Gastrocnemius medialis (tissue), 4 donors: Measurements from ENCODE around the gene FCHSD2. TPM values are rescaled to one million over a fixed set of nuclear protein-coding genes. Genes with fewer than 3 reads are reported as not detected.

Experiments
- ATAC-seq, 2 donors: fragments of 150-250 bp; one replicate each; pipeline ENCODE4 v1.9.1; 2016
- DNase-seq, 2 donors: peaks; one replicate each; pipeline ENCODE4 v3.0.0-alpha.2; 2019
- H3K27ac ChIP-seq, 4 donors: fragments of 200-600 bp; sonication (generic); 1 replicate in 1 of 4; 2 replicates in 3 of 4; pipeline ENCODE4 v1.5.1; 2016 to 2018; ENCODE audit warnings: mild to moderate bottlenecking in 2 of 4, moderate library complexity in 1 of 4
- H3K27me3 ChIP-seq, 3 donors: fragments of 200-600 bp; sonication (generic) in 2 of 3; 1 replicate in 1 of 3; 2 replicates in 2 of 3; pipeline versions ENCODE4 v1.5.1 to v1.6.0; 2016 to 2019; ENCODE audit warnings: mild to moderate bottlenecking in 1 of 3, moderate library complexity in 1 of 3
- H3K36me3 ChIP-seq, 2 donors: fragments of 200-600 bp; sonication (generic) in 1 of 2; one replicate each; pipeline ENCODE4 v1.5.1; 2017 to 2018
- H3K4me1 ChIP-seq, 2 donors: fragments of 200-600 bp; sonication (generic) in 1 of 2; one replicate each; pipeline ENCODE4 v1.5.1; 2016 to 2017; ENCODE audit warnings: mild to moderate bottlenecking in 2 of 2
- H3K4me3 ChIP-seq, 4 donors: fragments of 200-600 bp; sonication (generic) in 3 of 4; 1 replicate in 1 of 4; 2 replicates in 3 of 4; pipeline ENCODE4 v1.5.1; 2016 to 2019; ENCODE audit warnings: mild to moderate bottlenecking in 2 of 4
- H3K9me3 ChIP-seq, 3 donors: fragments of 200-600 bp; sonication (generic) in 2 of 3; 1 replicate in 1 of 3; 2 replicates in 2 of 3; pipeline ENCODE4 v1.5.1; 2016 to 2019
- CTCF ChIP-seq, 5 experiments: fragments of 450-650 bp in 3 of 5; fragments of 200-600 bp in 2 of 5; sonication (generic) in 2 of 5; IDR thresholded peaks in 4 of 5; conservative IDR thresholded peaks in 1 of 5; 1 replicate in 4 of 5; 2 replicates in 1 of 5; pipeline ENCODE4 v1.5.1; 2016 to 2019; ENCODE audit warnings: antibody characterized with exemption in 5 of 5, mild to moderate bottlenecking in 3 of 5, moderate library complexity in 3 of 5
- POLR2A ChIP-seq, 2 donors: fragments of 450-650 bp; IDR thresholded peaks; one replicate each; pipeline ENCODE4 v1.6.1; 2017; ENCODE audit warnings: antibody characterized with exemption in 2 of 2, mild to moderate bottlenecking in 2 of 2, moderate library complexity in 2 of 2
- in situ Hi-C, 4 donors: fragments of 200-750 bp; cut with MboI; loops; one replicate each; pipeline versions ENCODE4 v1.15.0 to v1.8.0; 2017; ENCODE audit warnings: low sequenced_read_pairs in 4 of 4
- intact Hi-C: fragments of 100-400 bp; cut with DNase I; formaldehyde crosslinking; loops from one replicate; pipeline ENCODE4 v1.15.1; 2023; ENCODE audit warnings: low total_unique reads
- total RNA-seq, 4 donors: library from RNA; depleted of rRNA; stranded (reverse); fragments of >200 nt; gene quantifications; one replicate each; pipeline versions ENCODE4 v1.1.0 to v1.2.3, GENCODE V29; 2016

The FCHSD2 gene
- total RNA-seq, 4 donors from 2014 or later: 5.6 to 10.0 (median 8.0) TPM

DNA sequence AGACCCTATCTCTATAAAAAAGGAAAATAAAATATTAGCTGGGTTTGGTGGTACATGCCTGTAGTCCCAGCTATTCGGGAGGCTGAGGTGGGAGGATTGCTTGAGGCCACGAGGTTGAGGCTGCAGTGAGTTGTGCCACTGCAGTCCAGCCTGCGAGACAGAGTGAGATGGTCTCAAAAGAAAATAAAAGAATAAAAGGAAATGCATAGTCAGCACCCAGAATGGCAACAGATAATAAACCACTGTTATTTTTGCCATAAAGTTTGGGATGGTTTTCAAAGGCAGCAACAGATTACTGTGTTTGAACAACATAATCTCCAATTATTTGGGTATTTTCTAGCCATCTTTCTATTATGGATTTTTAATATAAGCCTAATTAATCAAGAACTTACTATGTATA is 266.0 kb downstream of the FCHSD2 start:
- intact Hi-C loops (no loop called here), in situ Hi-C loops (no loop called here)
- H3K27me3 ChIP-seq: no peaks in the 10 kb centered on the region
- H3K9me3 ChIP-seq: no peaks in the 10 kb centered on the region
- no peak overlapping the region for H3K27ac ChIP-seq
- DNase-seq (no peak), ATAC-seq (no peak)
- TF ChIP-seq POLR2A (IDR thresholded peaks at IDR 0.05) (no peak), CTCF (IDR thresholded peaks at IDR 0.05 in 4 of 5, conservative IDR thresholded peaks at IDR 0.05 in 1 of 5) (no peak)
- no peaks in the 10 kb centered on the region for H3K36me3 ChIP-seq
- H3K4me1 ChIP-seq: no peaks in the 10 kb centered on the region
- no peak overlapping the region for H3K4me3 ChIP-seq

DNA sequence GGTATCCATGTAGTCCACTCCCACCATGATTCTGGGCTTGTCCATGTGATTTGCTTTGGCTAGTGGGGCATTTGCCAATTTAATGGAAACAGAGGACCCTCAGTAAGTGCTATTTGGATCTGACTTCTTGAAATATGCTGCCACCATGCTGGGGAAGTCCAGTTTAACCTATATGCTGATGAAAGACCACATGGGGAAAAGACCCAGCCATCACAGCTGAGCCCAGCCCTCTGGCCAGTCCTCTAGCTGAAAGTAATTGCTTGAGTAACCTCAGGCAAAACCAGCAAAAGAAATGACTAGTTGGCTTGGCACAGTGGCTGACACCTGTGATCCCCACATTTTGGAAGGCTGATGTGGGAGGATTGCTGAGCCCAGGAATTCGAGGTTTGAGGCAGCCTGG is 266.4 kb downstream of the FCHSD2 start:
- no peak for TF ChIP-seq POLR2A (IDR thresholded peaks at IDR 0.05)
- no peak for TF ChIP-seq CTCF (IDR thresholded peaks at IDR 0.05 in 4 of 5, conservative IDR thresholded peaks at IDR 0.05 in 1 of 5)
- no peak for DNase-seq
- intact Hi-C loops (no loop called here), in situ Hi-C loops (no loop called here)
- H3K4me1 ChIP-seq: no peaks in the 10 kb centered on the region
- H3K36me3 ChIP-seq: no peaks in the 10 kb centered on the region
- ATAC-seq: no peak
- H3K27ac ChIP-seq: no peak overlapping the region
- no peaks in the 10 kb centered on the region for H3K9me3 ChIP-seq
- H3K27me3 ChIP-seq: no peaks in the 10 kb centered on the region
- no peak overlapping the region for H3K4me3 ChIP-seq

DNA sequence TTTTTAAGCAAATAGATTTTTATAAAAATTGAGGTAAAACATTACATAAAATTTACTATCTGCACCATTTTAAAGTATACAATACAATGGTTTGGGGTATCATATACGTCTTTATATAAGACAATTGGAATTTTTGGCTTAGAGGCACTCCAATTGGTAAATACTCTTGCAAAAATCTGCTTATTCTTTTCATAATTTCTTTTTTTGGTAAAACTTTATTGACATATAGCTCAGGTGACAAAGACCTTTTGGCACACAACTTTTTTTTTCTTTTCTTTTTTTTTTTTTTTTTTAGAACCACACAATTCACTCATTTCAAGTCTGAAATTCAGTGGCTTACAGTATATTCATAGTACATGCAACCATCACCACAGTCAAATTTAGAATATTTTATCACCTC is 270.1 kb downstream of the FCHSD2 start:
- in situ Hi-C loops (no loop called here), intact Hi-C loops (no loop called here)
- Histone ChIP-seq H3K27ac (no peak overlapping the region), H3K4me1 (no peaks in the 10 kb centered on the region), H3K27me3 (no peaks in the 10 kb centered on the region), H3K9me3 (no peaks in the 10 kb centered on the region), H3K4me3 (no peak overlapping the region), H3K36me3 (no peaks in the 10 kb centered on the region)
- ATAC-seq (no peak), DNase-seq (no peak)
- TF ChIP-seq CTCF (IDR thresholded peaks at IDR 0.05 in 4 of 5, conservative IDR thresholded peaks at IDR 0.05 in 1 of 5): no peak
- TF ChIP-seq POLR2A (IDR thresholded peaks at IDR 0.05): no peak

- in situ Hi-C loops: no loop called here
Measured at GRCh38 chr11:72871119-72871518, 271.0 kb downstream of the FCHSD2 start.

More at GRCh38 chr11:72871119-72871518, 271.0 kb downstream of the FCHSD2 start:
- H3K27ac ChIP-seq: no peak overlapping the region
- no peaks in the 10 kb centered on the region for H3K27me3 ChIP-seq
- intact Hi-C loops: no loop called here
- ATAC-seq: no peak
- no peaks in the 10 kb centered on the region for H3K9me3 ChIP-seq
- DNase-seq: no peak
- no peaks in the 10 kb centered on the region for H3K4me1 ChIP-seq
- TF ChIP-seq POLR2A (IDR thresholded peaks at IDR 0.05) (no peak), CTCF (IDR thresholded peaks at IDR 0.05 in 4 of 5, conservative IDR thresholded peaks at IDR 0.05 in 1 of 5) (no peak)
- no peak overlapping the region for H3K4me3 ChIP-seq
- no peaks in the 10 kb centered on the region for H3K36me3 ChIP-seq
